GM19397 (cell line): ENCODE data around the gene NXPH1.

Experiments
- ATAC-seq: cut with Tn5 transposase; IDR thresholded peaks from one replicate; pipeline ENCODE4 v1.9.1; 2021; ENCODE audit warnings: mild to moderate bottlenecking, moderate library complexity; ENCODE audit not compliant: unreplicated experiment

NXPH1 gene

GRCh38 chr7:8585591-8585990 is 152.2 kb downstream of the NXPH1 start:
- no peak for ATAC-seq

DNA sequence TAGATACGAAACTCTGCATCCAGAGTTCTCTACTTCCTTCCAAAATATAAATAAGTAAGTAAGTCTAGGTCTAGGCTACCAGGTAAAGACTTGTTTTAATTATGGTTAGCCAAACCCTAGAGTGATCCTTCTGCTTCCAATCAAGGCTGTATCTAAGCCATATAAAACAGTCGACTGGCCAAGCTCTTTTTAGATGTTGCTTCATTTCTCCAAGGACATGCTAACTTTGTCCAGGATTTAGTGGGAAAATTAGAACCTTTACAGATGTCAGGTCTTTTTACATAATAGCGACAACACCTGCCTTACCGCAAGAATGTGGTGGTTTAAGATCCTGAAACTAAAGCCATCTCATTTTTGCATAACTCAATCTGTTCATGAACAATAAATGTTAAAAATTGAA is 156.8 kb downstream of the NXPH1 start:
- ATAC-seq: no peak

DNA sequence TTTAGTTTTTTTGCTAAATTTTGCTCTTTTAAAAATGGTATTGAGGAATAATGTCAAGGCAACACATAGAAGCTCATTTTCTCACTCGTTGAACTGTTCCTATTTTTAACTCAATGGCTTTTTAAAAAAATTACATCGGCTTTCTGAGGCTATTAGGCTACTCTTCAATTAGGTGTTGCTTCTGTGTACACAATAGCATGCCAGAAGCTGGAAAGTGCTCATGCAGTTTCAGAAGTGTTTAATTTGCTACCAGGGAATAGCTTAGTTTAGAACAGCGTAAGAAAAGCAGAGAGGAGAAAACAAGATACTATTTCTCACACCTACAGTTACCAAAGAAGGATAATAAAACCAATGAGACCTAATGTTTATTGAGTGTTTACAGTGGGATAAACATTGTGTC is 157.4 kb downstream of the NXPH1 start:
- no peak for ATAC-seq

- no peak for ATAC-seq
Measured at GRCh38 chr7:8591289-8591688, 157.9 kb downstream of the NXPH1 start.

DNA sequence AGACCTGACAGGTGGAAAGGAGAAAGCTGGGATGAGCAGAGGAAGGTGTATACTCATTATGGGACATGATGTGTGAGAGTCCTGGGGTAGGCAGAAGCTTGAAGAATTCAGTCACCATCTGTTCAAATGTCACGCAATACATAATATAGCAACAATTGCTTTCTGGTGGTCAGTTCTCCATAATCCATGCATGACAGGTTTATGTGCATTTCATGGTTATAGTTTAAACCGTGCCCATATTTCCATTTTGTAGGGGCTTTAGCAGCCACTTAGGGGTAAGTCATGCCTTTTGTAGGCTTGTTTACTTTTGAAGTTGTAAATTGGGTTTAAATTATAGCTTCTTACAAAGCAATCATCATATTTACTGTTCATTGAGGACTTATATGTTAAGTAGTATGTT is 158.8 kb downstream of the NXPH1 start:
- ATAC-seq: no peak

GRCh38 chr7:8594115-8594514 is 160.7 kb downstream of the NXPH1 start:
- no peak for ATAC-seq

DNA sequence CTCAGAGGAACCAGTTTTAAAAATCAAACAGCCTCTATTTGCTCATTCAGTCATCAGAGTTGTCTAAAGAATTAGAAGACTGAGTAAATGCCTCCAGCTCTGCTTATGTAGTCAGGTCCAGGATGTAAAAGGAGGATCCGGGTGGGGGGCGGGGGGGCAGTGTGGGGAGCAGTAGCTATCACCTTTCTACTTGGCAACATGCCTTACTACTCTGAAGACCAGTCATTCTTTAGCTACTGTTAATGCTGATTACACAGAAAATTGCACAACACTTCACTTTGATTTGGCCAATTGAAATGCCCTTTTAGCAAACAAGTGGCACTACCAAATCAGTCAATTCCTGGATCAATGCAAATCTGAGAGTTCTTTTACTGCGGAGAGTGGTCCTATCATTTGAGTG is 164.2 kb downstream of the NXPH1 start:
- no peak for ATAC-seq

DNA sequence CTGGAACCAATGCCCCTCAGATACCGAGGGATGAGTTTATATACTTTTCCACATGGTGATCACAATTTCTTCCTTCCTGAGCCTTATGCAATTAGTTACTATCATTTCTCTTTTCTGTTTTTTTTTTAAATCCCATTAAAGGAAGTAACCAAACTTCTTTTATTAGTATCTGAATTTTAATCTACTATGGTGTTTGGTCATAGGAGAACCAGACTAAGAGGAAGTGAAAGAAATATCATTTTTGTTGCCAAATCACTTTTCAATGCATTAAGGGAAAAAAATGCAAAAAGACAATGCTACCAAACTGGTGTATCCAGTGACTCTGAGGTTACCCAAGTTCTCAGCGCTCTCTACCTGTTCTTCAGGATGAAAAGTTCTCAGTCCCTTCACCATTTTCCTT is 167.7 kb downstream of the NXPH1 start:
- ATAC-seq: no peak

GRCh38 chr7:8605221-8605620 is 171.8 kb downstream of the NXPH1 start:
- ATAC-seq: no peak

- no peak for ATAC-seq
Measured at GRCh38 chr7:8612584-8612983, 179.2 kb downstream of the NXPH1 start.

GRCh38 chr7:8613191-8613590 is 179.8 kb downstream of the NXPH1 start:
- no peak for ATAC-seq

- no peak for ATAC-seq
Measured at GRCh38 chr7:8615019-8615418, 181.6 kb downstream of the NXPH1 start.

GRCh38 chr7:8618441-8619070 is 185.1 kb downstream of the NXPH1 start:
- no peak for ATAC-seq

DNA sequence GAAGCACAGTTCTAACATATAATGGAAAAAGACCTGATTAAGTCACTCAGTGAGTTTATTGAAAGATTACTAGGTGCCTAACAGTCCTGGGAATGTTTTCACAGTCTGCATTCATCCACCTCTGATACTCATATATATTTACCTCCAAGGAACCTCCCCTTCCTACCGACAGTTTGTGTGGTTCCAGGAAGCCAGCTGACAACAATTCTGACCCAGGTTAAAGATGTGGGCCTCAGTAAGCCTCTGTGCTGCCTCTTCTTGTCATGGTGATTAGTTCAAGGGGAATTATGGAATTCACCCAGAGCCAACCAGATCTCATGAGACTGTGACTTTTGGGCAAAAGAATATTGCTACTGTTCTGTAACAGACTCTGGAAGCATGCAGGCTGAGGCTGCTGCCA is 186.8 kb downstream of the NXPH1 start:
- no peak for ATAC-seq

GRCh38 chr7:8625612-8626011 is 192.2 kb downstream of the NXPH1 start:
- no peak for ATAC-seq

DNA sequence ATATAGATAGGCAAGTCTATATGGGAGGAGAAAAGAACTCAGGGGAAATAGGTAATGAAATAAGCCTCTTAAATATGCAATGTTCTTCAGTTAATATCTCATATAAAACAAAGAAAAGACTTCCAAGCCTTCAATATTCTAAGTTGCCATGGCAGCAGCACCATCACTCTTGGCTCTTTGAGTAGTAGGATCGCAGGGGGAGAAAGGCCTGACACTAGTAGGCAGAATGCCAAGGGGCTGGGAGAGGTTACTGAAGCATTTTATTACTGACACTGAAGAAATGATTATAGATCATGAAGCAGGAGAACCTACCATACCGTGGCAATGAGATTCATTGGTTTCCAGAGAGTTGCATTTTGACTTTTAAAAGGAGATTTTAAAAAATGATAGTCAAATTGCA is 193.9 kb downstream of the NXPH1 start:
- no peak for ATAC-seq

GRCh38 chr7:8628656-8629055 is 195.2 kb downstream of the NXPH1 start:
- ATAC-seq: no peak

DNA sequence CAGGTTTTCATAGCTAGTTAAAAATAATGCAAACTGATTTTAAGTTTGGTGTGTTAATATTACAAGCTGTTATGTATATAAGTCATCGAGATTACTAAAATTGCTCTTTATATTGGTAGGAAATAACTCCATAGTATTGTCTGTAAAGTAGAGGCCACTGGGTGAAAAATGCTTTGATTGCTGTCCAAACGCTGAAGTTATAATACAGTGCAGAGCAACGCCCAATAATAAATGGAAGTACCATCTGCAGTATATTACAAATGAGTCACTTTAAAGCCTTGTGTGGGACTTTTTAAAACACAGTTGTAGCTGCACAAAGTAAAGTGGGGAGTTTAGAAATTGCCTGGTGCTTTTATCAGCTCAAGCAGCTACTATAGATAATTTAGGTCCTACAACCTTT is 196.1 kb downstream of the NXPH1 start:
- no peak for ATAC-seq

DNA sequence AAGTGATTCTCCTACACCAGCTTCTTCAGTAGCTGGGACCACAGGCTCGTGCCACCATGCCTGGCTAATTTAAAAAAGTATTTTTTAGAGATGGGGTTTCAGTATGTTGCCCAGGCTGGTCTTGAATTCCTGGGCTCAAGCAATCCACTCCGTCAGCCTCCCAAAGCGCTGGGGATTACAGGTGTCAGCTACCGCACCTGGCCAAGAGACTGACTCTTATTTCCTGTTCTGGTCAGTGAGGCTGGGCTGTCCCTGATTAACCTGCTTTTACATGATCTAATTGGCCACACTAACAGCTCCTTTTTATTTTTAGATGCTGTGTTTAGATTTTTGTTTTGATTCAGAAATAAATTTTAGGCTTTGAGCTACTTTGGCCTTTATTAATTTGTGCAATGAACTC is 203.9 kb downstream of the NXPH1 start:
- ATAC-seq: no peak

DNA sequence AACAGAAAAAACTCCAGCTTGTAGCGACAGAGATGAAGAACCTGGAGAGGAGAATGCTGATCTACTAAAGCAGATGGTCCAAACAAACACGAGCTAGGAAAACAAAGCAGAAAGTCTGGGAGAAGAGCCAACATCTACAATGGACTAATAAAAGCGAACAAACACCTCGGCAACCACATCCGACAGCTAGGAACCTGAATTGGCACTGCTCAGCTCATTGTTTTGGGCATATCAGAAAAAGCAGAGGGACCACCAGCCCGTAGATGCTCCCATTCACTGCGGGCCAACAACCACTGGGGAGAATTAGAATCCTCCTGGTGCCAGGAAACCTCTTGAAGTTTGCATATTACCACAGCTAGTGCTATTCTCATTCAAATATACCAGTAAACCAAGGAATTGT is 204.7 kb downstream of the NXPH1 start:
- no peak for ATAC-seq

- no peak for ATAC-seq
Measured at GRCh38 chr7:8639668-8640067, 206.3 kb downstream of the NXPH1 start.

GRCh38 chr7:8640671-8641070 is 207.3 kb downstream of the NXPH1 start:
- ATAC-seq: no peak
